HK-2 (cell line): ENCODE data around the gene ZIC4.

ENCODE experiments used
- DNase-seq: peaks from one replicate; pipeline ENCODE4 v3.0.0-alpha.2; 2018; ENCODE audit not compliant: unreplicated experiment

The ZIC4 gene

DNA sequence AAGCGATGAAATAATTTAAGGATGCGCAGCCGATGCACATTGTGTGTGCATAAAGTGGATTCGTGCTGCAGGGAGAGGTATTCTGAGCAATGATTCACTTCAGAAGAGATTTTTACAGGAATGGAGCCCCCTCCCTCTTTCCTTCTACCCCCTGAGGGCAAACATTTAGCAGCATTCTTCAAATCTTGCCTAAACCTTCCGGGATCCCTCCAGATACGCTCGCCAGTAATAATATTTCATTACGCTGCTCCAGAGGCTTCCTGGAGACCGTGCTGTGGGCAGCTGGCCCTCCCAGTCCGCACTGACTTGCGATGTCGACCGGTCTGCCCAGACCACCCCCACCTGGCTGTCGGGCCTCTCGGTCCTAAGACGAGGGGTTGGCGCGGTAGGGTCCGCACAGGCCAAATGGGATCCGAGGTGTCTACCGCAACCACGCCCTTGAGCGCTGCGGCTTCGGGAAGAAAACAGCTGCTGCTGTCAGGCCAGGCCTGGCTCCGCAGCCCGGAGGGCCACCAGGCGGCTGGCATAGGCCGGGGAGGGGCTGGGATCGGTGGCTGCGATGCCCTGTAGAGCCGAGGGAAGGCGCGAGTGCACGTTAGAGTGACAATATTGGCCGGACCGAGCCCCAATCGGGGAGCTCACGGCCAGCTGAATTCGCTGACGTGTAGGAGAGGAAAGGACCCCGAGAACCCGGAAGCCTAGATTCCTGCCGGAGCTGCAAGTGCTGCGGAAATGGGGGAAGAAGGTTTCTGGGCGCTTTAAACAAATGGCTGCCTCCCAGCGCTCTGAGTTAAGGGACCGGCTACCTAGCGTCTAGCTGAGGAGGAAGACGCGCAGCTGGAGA, 14.3 kb downstream of the ZIC4 start:
- no peak for DNase-seq

- no peak for DNase-seq
These were observed 15.5 kb downstream of the ZIC4 start for GRCh38 chr3:147390589-147391569.

DNA sequence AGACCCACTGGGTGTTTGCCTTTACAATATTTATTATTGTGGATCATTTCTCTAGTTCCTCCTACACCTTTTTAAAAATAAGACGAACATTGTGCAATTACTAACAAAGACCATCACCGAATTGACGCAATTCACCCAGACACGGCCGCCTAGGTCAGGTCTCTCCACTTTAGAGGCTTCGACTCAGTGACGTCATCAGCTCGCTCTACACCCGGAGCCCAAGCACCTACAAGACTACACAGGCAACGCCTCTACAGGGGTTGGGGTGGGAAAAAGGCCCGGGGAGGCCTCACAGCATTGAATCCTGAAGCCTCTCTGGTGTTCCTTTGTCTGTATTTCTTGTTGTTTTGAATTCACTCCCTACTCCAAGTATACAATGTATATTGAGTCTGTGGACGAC, 16.6 kb downstream of the ZIC4 start:
- no peak for DNase-seq

- no peak for DNase-seq
These were observed 17.4 kb downstream of the ZIC4 start for GRCh38 chr3:147388700-147389580.

- DNase-seq: no peak
These were observed 18.3 kb downstream of the ZIC4 start for GRCh38 chr3:147387885-147388699.

DNA sequence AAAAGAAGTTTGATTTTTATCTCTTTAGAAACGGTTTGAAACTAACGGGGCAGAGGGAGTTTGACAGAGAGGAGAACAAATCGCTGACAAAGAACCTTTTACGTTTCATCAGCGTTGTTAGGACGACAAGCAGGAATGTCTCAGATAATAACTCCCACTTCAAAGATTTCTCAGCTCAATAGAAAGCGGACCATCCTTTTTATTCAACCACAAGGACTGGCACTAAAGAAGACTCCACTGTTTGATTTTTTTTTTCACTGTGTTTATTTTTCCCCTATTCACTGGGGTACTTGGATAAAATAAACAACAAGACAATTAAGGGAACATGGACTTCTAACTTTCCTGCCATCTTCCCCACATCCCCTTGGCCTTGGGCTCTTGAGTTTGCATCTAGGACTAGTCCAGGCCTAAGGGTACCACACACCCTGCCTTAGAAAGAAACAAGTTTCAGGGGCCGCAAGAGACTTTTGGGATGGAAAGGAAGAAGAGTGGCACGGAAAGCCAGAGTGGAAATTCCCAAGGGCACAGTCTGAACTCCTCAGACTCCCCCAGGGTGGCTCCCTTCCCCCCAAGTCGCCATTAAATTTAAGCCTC, 19.0 kb downstream of the ZIC4 start:
- DNase-seq: no peak

- DNase-seq: no peak
These were observed 21.0 kb downstream of the ZIC4 start for GRCh38 chr3:147385059-147386012.

DNA sequence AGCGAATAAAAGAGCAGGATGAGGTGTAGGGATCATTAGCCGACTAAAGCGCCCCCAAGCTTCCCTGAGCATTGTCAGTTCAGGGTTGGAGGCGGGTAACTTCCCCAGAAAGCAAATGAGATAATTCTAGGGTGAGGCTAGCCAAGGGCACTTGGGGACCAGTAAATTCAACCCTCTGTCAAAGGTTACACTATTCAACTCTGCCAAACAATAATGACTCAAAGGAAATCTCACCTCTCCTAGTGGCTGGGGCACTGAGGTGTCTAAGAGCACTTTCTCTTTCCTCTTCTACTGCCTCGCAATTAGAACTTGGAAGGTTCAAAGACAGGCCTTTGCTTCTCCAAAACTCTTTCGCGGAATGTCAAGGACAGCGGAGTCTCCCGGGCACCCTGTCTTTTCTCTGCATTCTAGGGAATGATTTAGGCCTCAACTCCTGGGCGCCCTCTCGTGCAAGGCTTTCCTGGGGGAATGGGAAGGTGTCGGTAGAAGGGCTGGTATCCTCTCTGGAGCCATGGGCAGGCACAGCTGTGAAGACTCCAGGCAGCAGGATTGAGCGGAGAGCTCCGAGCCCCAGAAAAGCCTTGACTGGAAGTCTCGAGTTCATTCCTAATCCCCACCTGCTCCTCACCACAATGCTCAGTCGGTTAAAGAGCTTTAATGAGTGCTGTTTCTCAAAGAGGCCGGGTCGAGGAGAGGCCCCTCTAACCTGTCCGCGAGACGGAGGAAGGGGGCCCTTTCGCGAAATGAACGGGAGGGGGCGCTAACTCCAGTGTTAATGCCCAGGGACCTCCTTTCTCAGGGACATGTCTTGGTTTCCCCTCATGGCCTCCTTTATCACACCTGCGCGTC, 21.9 kb downstream of the ZIC4 start:
- DNase-seq: no peak

DNA sequence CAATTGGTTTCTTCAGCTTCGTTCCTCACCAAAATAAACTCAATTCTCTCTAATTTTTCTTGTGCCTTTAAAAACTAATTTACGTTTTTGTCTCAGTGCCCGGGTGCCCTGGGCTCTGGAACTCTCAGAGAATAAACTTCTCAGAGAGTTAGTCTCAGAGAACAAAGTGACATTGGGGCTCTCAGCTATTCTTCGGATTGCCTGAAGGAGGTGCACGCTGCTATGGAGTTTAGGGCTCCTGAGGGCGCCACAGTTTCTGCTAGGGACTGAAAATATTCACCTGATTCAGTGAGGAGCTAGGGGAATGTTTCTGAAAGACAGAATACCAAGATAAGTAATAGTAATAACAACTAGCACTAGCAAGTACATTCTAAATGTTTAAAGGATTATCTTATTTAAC, 22.7 kb downstream of the ZIC4 start:
- DNase-seq: no peak

DNA sequence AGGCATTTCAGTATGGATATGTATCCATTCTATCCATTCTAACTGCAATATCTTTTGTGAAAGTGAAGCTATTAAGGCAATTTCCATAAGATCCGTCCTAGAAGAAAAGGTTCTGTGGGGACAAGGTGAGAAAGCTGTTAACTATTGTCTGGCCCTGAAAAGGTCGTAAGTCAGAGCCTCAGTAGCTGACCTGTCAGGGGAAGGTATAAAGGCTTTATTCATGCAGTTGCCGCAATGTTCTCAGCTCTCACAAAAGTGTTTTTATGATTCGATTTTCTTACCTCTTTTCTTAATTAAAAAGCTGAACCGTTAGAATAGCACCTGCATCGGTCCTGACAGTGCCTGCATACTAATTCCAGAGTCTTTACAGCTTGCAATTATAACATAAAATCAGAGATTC, 24.7 kb downstream of the ZIC4 start:
- DNase-seq: no peak

GRCh38 chr3:147380977-147381376, 25.4 kb downstream of the ZIC4 start:
- DNase-seq: no peak

DNA sequence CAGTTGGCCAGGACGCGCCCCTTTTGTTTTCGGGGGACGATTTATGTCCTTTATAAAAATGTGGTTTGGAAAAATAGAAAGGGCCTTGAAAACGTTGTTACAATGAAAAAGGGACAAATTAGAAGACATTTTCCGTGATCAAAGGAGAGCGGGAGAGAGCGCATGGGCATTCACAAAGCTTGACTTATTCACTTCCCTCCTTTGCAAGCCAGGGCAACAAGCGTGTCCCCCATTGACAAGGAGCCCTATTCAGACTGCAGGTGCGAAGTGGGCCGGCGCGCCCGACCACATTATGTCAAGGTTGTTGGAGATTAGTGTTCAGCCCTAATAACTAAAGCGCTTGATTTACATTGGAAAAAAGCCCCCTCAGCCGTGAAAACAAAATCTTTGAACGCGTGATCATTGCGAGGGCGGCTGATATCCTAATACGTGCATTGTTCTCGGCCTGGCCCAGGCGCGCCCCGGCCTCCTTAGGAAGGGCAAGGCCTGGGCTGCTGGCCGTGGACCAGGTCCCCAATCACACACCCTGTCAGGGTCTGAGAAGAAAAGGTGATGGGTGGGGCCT, 25.9 kb downstream of the ZIC4 start:
- DNase-seq: no peak

- no peak for DNase-seq
These were observed 26.7 kb downstream of the ZIC4 start for GRCh38 chr3:147379651-147380050.

GRCh38 chr3:147377412-147378367, 28.7 kb downstream of the ZIC4 start:
- no peak for DNase-seq

DNA sequence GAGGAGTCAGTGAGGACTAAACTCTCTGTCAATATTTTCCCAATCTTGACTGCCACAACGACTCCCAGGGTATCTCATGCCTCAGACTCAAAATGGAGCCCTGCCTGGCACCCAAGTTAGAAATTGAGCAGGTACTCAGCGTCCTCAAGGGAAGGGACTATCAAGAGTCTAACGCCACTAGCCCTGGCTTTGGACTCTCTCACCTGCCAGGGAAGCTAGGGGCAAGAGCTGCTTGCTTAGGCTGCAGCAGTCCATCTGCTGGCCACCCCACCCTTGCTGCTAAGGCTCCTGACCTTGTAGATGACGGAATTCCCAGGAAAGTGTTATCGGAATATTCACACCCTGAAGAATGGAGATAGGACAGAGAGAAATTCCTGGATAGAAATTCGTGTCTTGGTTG, 33.0 kb downstream of the ZIC4 start:
- no peak for DNase-seq

DNA sequence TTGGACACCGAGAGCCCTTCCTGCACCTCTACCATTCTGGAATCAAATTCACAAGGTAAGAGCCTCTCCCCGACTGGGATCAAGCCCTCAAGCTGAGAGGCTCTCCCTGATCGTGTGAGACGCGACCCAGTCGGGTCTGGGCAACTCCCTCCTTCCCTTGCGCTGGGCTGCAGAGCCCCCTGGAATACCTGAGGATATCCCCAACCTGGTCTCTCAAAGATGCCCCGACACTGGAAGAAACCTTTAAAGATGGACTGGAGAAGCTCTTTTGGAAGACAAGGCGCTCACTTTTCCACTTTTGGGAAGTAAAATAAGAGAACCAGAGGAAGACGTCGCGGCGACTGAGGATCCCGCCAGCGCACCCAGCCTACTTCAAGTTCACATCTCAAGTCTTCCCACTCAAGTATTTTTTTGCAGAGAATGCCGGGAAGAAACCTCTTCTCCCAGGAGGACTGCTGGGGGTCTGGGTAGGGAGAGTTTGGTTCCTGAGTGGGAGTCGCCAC, 33.8 kb downstream of the ZIC4 start:
- DNase-seq: no peak
